ENCODE data around the gene GSG1L.
"Not testable (repeated sequence)": the region's sequence is repeated elsewhere in the genome, so short reads cannot be mapped to it uniquely, and the experiment has no call there.

Gene GSG1L

DNA sequence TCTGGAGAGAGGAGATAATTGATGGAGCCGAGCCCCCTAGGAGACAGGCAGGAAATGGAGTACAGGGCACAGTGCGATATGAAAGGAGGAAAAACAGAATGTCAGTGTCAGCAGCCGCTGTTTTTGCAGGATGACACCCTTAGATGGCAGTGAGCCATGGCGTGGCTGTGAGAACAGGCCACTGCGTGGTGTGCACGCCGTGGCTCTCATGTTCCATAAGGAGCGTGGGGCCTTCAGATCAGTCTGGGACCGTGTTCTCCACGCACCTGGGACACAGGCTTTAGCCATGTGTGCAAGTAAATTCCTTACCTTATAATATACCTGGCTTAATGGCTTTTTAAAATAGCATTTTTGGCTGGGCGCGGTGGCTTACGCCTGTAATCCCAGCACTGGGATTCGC is 315.6 kb downstream of the GSG1L start:
- no peak for DNase-seq

DNA sequence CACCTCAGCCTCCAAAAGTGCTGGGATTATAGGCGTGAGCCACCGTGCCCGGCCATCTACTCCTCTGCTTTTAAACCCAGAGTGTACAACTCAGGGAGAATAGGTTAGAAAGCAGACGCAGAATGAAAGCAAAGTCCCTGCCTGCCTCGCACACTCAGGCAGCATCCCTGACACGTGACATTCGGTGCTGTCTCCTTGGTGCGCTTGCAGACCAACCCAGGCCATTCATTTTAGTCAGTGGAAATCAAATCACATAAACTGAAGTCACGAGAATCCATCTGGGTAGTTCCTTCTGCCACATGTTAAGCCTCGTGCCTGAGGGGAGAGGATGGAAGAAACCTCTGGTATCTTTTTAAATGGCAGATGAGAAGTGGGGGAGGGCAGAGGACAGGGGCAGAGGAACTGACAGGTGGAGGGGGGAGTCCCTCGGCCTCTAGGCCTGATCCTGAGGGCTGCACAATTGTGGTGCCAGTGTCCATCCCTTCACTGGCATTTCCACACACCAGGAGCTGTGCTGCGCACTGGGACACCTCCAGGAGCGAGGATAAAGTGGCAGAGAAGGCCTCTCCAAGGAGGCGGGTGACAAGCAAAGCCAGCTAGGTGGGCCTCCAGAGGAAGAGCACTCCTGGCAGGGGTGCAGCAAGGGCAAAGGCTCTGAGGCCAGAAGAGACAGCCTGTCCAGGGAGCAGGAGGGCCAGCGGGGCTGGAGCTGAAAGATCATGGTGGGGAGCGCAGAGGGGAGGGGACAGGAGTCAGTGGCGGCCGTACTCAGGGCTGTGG is 317.2 kb downstream of the GSG1L start:
- DNase-seq: no peak

DNA sequence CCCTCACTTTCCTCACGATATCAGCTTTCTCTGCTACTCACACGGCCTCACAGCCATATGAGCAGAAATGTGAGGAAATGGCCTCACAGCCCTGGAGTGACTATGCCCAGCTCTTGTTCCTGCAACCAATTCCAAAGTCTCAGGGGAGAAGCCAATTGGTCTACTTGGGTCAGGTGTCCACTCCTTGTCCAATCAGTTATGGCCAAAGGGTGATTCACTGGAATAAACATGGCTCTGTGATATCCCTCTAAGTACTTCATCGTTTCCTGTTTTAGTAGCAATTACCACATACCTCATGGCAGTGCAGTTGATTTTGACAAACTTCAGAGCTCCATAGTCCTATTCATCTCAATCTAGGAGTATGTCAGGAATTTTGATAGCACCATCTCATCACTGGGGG is 318.2 kb downstream of the GSG1L start:
- DNase-seq: no peak

- no peak for DNase-seq
Observed at GRCh38 chr16:27743963-27744362, 319.6 kb downstream of the GSG1L start.

GRCh38 chr16:27743001-27743400 is 320.5 kb downstream of the GSG1L start:
- not testable (repeated sequence) for DNase-seq

GRCh38 chr16:27742333-27742732 is 321.2 kb downstream of the GSG1L start:
- DNase-seq: no peak

GRCh38 chr16:27740496-27741201 is 322.9 kb downstream of the GSG1L start:
- peak; percentile 30 for DNase-seq

DNA sequence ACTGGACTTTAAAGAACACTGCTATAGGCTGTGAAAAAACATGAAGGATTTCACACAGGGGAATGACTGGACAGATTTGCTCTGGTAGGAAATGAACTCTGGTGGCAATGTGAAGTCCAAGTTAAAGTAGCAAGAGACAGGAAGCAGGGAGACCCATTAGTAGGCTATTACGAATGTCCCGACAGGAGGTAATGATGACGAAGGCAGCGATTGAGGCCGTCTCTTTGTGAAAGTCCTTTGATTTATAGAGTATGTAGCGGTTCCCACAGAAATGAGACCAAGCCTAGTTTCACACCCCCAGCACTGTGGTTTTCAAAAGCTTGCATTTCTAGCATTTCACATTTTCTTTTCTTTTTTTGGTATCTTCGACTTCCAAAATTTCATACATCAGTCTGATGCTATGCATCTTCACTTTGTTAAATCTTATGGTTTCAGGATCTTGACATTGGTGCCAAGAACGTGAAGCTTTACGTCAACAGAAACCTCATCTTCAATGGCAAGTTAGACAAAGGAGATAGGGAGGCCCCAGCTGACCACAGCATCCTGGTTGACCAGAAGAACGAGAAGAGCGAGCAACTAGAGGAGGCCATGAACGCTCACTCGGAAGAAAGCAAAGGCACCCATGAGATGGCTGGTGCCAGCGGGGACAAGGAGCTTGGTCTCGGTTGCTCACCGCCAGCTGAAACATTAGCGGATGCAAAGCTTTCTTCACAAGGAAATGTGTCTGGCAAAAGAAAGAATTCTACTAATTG is 323.7 kb downstream of the GSG1L start:
- DNase-seq: no peak

GRCh38 chr16:27738596-27738995 is 324.9 kb downstream of the GSG1L start:
- no peak for DNase-seq

All from T1000 (cell line).